ENCODE measurements around the gene C2orf68.
"Not testable (repeated sequence)": the region's sequence is repeated elsewhere in the genome, so short reads cannot be mapped to it uniquely, and the experiment has no call there.

The C2orf68 gene

GRCh38 chr2:85579266-85579935 lies 32.5 kb downstream of the C2orf68 start:
- DNase-seq, result no peak

GRCh38 chr2:85578243-85579180 lies 33.4 kb downstream of the C2orf68 start:
- DNase-seq, result no peak

GRCh38 chr2:85577386-85578242 lies 34.3 kb downstream of the C2orf68 start, which contains the start of gene VAMP8:
Gene VAMP8, plus strand, starts transcription at chr2:85577586. Its CDS starts 61 bp downstream, at chr2:85577647.
- DNase-seq, result no peak

- no peak for DNase-seq
Observed at GRCh38 chr2:85577063-85577385, 34.8 kb downstream of the C2orf68 start.

DNA sequence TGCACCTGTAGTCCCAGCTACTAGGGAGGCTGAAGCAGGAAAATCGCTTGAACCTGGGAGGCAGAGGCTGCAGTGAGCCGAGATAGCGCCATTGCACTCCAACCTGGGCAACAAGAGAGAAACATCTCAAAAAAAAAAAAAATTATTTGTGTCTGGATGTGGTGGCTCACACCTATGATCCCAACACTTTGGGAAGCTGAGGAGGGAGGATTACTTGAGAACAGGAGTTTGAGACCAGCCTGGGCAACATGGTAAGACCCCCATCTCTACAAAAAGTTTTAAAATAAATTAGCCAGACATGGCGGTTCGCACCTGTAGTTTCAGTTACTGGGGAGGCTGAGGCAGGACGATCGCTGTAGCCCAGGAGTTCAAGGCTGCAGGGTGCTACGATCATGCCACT lies 36.1 kb downstream of the C2orf68 start:
- no peak for DNase-seq

GRCh38 chr2:85566265-85566664 lies 45.6 kb downstream of the C2orf68 start:
- DNase-seq, result no peak

DNA sequence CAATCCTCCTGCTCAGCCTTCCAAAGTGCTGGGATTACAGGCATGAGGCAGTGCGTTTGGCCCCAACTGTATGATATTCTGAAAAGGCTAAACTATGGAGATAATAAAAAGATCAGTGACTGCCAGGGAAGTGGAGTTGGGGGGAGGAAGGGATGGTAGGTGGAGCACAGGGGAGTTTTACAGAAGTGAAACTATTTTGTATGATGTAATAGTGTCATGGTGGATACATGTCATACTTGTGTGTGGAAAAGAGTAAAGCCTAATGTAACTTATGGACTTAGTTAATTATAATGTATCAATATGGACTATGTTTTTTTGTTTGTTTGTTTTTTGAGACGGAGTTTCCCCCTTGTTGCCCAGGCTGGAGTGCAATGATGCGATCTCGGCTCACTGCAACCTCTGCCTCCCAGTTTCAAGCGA lies 47.7 kb downstream of the C2orf68 start:
- no peak for DNase-seq

DNA sequence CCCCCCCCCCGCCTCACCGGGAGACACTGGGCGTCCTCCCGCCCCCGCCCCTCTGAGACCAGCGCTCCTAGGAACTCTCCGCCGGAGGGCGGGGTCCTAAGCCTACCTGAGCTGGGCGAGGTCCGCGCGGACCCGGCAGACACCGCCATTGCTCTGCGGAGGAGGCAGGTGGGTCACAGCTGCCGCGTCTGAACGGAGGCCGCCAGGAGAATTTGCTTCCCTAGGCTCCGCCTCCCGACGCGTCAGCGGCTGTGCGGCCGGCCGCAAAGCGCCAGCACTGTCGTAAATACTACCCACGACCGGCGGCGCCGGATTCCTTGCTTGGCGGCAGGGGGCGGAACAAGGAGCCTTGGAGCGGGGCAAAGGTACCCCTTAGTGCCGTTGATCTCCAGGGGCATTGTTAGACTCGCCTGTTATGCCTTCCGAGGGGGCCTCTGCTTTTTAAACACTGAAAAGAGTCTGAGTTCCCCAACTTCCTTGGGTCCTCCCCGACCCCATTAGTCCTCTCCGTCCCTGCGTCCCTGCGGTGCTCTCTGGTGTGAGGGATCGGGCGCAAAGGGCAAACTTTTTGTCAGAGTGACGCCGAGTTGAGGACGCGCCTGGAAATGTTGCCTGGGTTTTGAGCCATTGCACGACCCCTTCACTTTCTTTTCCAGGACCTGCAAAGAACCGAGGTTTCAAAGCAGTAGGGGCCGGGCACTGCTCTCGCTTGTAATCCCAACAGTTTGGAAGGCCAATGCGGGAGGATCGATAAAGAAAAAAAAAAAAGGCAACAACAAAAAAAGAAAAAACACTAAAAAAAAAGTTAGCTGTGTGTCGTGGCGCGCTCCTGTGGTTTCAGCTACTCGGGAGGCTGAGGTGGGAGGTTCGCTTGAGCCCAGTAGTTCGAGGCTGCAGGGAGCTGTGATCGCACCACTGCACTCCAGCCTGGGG lies 50.3 kb downstream of the C2orf68 start, which contains the start of gene GGCX:
TSS of gene GGCX (minus strand) at position 214 of the 933 bp plus-strand sequence. CDS start at position 149, 65 bp downstream.
- DNase-seq, result peak; percentile 93 to 94

GRCh38 chr2:85560812-85561279 lies 51.0 kb downstream of the C2orf68 start:
- DNase-seq, result no peak

DNA sequence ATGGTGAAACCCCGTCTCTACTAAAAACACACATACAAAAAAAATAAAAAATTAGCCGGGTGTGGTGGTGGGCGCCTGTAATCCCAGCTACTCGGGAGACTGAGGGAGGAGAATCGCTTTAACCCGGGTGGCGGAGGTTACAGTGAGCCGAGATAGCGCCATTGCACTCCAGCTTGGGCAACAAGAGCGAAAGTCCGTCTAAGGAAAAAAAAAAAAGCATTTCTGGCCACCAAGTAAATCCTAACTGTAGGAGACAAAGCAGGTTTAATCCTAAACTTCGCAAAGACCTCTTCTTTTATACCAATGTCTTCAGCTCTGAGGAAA lies 51.5 kb downstream of the C2orf68 start:
- DNase-seq, result not testable (repeated sequence)

DNA sequence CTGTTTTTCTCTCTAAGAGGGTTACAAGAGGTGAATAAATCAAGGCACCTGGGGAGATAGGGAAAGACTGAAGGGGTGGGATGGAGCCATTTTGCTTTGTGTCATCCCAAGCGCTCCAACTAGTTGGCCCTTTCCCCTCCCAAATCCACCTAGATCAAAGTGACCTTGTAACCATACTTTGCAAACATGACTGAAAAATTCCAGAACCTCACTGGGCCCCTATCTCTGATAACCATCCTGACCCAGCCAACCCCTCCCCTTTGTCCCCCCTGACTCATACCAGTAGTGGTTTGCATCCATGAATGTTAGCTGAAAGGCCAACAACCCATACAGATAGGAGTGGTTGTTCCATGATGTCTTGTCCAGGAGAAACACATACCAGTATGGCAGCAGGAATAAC lies 53.7 kb downstream of the C2orf68 start:
- no peak for DNase-seq

DNA sequence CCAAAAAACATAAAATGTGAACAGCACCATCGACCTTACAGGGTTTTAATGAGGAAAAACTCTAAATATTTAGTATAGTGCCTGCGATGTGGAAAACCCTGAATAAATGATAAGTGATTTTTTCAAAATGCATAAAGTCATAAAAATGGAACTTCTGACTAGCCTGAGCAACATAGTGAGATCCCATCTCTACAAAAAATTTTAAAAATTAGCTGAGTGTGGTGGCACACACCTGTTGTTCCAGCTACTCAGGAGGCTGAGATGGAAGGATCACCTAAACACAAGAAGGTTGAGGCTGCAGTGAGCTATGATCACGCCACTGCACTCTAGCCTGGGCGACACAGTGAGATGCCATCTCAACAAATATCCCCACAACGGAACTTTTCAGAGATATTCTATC lies 54.7 kb downstream of the C2orf68 start:
- no peak for DNase-seq
